ENCODE results near the gene TBC1D7. TPM values are rescaled to one million over a fixed set of nuclear protein-coding genes. Genes with fewer than 3 reads are reported as not detected.

The TBC1D7 gene
- total and polyA plus RNA-seq, 2 donors (not counting 1 experiment from before 2014, with no cell fraction given), result 21.5 to 22.3 TPM

DNA sequence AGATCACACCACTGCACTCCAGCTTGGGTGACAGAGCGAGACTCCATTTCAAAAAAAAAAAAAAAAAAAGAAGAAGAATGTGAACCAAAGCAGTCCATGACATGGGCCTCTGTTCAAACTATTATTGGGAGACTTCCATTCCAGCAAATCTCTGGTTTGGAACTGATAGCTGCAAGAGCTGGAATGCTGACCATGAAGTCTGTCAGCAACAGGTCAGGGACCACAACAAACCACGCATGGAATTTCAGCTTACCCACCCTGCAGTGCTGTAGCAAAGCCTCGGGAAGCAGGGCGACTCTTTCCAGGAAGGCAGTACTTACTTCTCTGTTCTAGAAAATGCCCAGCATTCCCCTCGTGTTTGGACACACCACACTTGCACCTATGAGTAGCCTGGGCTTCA lies 34.1 kb upstream of the TBC1D7 start:
- no peak for DNase-seq

More for the DNA sequence above, 34.1 kb upstream of the TBC1D7 start:
- Histone ChIP-seq H3K4me2 (replicated peaks; ENCODE audit: low read depth, low read length, poor library complexity, severe bottlenecking) (no peak overlapping the region), H3K36me3 (replicated peaks in 1 of 2; ENCODE audit: control extremely low read depth in 1 of 2, control insufficient read depth in 1 of 2, extremely low read depth in 1 of 2, insufficient read depth in 2 of 2, low read length in 1 of 2) (peaks cover 0 to 5% of the 10 kb centered on the region in 2 experiments), H3K27me3 (replicated peaks in 1 of 4; ENCODE audit: control extremely low read depth in 1 of 4, control insufficient read depth in 3 of 4, insufficient read depth in 4 of 4, low read length in 3 of 4) (no peaks in the 10 kb centered on the region), H3K4me3 (ENCODE audit: control extremely low read depth in 1 of 5, extremely low read depth in 1 of 5, insufficient read depth in 1 of 5, low read depth in 2 of 5, low read length in 4 of 5) (no peak overlapping the region), H4K20me1 (ENCODE audit: control insufficient read depth, insufficient read depth, low read length, poor library complexity, severe bottlenecking) (no peaks in the 10 kb centered on the region), H2AFZ (ENCODE audit: insufficient read depth, low read depth, low read length, poor library complexity, severe bottlenecking) (no peak overlapping the region), H3K27ac (ENCODE audit: low read length in 2 of 2) (no peak overlapping the region), H3K4me1 (ENCODE audit: control insufficient read depth in 2 of 2, insufficient read depth in 2 of 2, low read length in 2 of 2) (peaks cover 46 to 56% of the 10 kb centered on the region in 2 donors), H3K79me2 (ENCODE audit: control insufficient read depth, insufficient read depth, low read length) (peaks cover 21% of the 10 kb centered on the region), H3K9me3 (ENCODE audit: control extremely low read depth in 1 of 3, control insufficient read depth in 2 of 3, insufficient read depth in 1 of 3, low read length in 2 of 3) (peaks cover 0 to 3% (median 0%) of the 10 kb centered on the region in 3 donors), H3K9ac (ENCODE audit: low read length) (no peak overlapping the region)
- intact Hi-C loops (cut with micrococcal nuclease), result no loop called here
- Mint-ChIP-seq H3K4me3 (no peak overlapping the region), H3K9me3 (ENCODE audit: insufficient read depth) (no peaks in the 10 kb centered on the region), H3K27me3 (no peaks in the 10 kb centered on the region), H3K27ac (no peak overlapping the region), H3K4me1 (peaks cover 60% of the 10 kb centered on the region)
- no peak for ATAC-seq (ENCODE audit: low read depth)
- WGBS (ENCODE audit: insufficient coverage), result 94% methylated on average over 3 of the region's 5 CpGs
- POLR2A ChIA-PET, result interaction anchor here (0.7 kb wide), 1 partner anchor 188 kb away, joined by 5 read pairs; no protein-coding TSS in a partner anchor
- TF ChIP-seq EZH2 (IDR thresholded peaks at IDR 0.05; ENCODE audit: borderline replicate concordance, insufficient read depth, low read depth, low read length, poor library complexity, severe bottlenecking), result no peak
- TF ChIP-seq, protein P1, sequence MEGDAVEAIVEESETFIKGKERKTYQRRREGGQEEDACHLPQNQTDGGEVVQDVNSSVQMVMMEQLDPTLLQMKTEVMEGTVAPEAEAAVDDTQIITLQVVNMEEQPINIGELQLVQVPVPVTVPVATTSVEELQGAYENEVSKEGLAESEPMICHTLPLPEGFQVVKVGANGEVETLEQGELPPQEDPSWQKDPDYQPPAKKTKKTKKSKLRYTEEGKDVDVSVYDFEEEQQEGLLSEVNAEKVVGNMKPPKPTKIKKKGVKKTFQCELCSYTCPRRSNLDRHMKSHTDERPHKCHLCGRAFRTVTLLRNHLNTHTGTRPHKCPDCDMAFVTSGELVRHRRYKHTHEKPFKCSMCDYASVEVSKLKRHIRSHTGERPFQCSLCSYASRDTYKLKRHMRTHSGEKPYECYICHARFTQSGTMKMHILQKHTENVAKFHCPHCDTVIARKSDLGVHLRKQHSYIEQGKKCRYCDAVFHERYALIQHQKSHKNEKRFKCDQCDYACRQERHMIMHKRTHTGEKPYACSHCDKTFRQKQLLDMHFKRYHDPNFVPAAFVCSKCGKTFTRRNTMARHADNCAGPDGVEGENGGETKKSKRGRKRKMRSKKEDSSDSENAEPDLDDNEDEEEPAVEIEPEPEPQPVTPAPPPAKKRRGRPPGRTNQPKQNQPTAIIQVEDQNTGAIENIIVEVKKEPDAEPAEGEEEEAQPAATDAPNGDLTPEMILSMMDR (IDR thresholded peaks at IDR 0.05), result no peak
- CTCF ChIA-PET, result interaction anchor here (0.9 kb wide), 1 partner anchor 16 kb away, joined by 3 read pairs; no protein-coding TSS in a partner anchor

All from B cell (primary cell).